VCaP (cell line): ENCODE results near the gene KRTAP1-3.

Source experiments
- H3K27ac ChIP-seq: fragments of 450-650 bp; 2 replicates; pipeline ENCODE4 v1.5.1; 2017
- CTCF ChIP-seq: fragments of 450-650 bp; conservative IDR thresholded peaks from 2 replicates; pipeline ENCODE4 v1.5.1; 2017; ENCODE audit warnings: mild to moderate bottlenecking, moderate library complexity

The KRTAP1-3 gene

GRCh38 chr17:40997361-40997760 is 37.3 kb downstream of the KRTAP1-3 start:
- no peak overlapping the region for H3K27ac ChIP-seq
- no peak for TF ChIP-seq CTCF

GRCh38 chr17:40996829-40997228 is 37.8 kb downstream of the KRTAP1-3 start:
- no peak overlapping the region for H3K27ac ChIP-seq
- no peak for TF ChIP-seq CTCF

GRCh38 chr17:40995116-40995515 is 39.6 kb downstream of the KRTAP1-3 start:
- TF ChIP-seq CTCF, result no peak
- H3K27ac ChIP-seq, result no peak overlapping the region

GRCh38 chr17:40993839-40994238 is 40.8 kb downstream of the KRTAP1-3 start, which contains the start of gene KRTAP3-3:
KRTAP3-3 (minus strand) TSS chr17:40994164; CDS start chr17:40994097, 67 bp downstream.
- no peak for TF ChIP-seq CTCF
- H3K27ac ChIP-seq, result no peak within 1 kb of the TSS

- no peak for TF ChIP-seq CTCF
- H3K27ac ChIP-seq, result no peak overlapping the region
Observed at GRCh38 chr17:40993084-40993483, 41.6 kb downstream of the KRTAP1-3 start.

GRCh38 chr17:40992666-40993065 is 42.0 kb downstream of the KRTAP1-3 start:
- H3K27ac ChIP-seq, result no peak overlapping the region
- TF ChIP-seq CTCF, result no peak

GRCh38 chr17:40986920-40987319 is 47.8 kb downstream of the KRTAP1-3 start:
- no peak overlapping the region for H3K27ac ChIP-seq
- no peak for TF ChIP-seq CTCF

- no peak for TF ChIP-seq CTCF
- no peak within 1 kb of the TSS for H3K27ac ChIP-seq
Observed at GRCh38 chr17:40984226-40984625, 50.4 kb downstream of the KRTAP1-3 start, which contains the start of gene KRT40. KRT40 (minus strand) TSS chr17:40984326; CDS start chr17:40984273, 53 bp downstream.
